Astrocyte (in vitro differentiated cells and primary cell): ENCODE measurements around the gene ST8SIA2. TPM values are rescaled to one million over a fixed set of nuclear protein-coding genes. Genes with fewer than 3 reads are reported as not detected.

Source experiments
- DNase-seq: peaks from one replicate; pipeline ENCODE4 v3.0.0-alpha.2; 2010; ENCODE audit warnings: low read depth
- FAIRE-seq: peaks from 2 replicates; lab custom pipeline; 2011; peaks lifted over from hg19 to GRCh38; lab: Jason Lieb, UNC
- H2AFZ ChIP-seq: 2 replicates; pipeline ENCODE4 v1.6.0; 2012; ENCODE audit warnings: low read depth, low read length, inconsistent platforms
- H3K27ac ChIP-seq: 2 replicates; pipeline ENCODE4 v1.5.1; 2011; ENCODE audit warnings: low read depth, low read length, inconsistent platforms
- H3K27me3 ChIP-seq: 2 replicates; pipeline ENCODE4 v1.6.0; 2011; ENCODE audit warnings: low read length, inconsistent platforms; ENCODE audit not compliant: insufficient read depth
- H3K36me3 ChIP-seq: 2 replicates; pipeline ENCODE4 v1.5.1; 2011; ENCODE audit warnings: low read length, inconsistent platforms; ENCODE audit not compliant: insufficient read depth
- H3K4me1 ChIP-seq: 2 replicates; pipeline ENCODE4 v1.5.1; 2011; ENCODE audit warnings: low read length, inconsistent platforms; ENCODE audit not compliant: insufficient read depth
- H3K4me2 ChIP-seq: 2 replicates; pipeline ENCODE4 v1.6.0; 2012; ENCODE audit warnings: low read length, inconsistent platforms
- H3K4me3 ChIP-seq: 2 replicates; pipeline ENCODE4 v1.5.1; 2011; ENCODE audit warnings: low read depth, mild to moderate bottlenecking, low read length, inconsistent platforms; ENCODE audit not compliant: insufficient read depth
- H3K79me2 ChIP-seq: 2 replicates; pipeline ENCODE4 v1.6.0; 2012; ENCODE audit warnings: mild to moderate bottlenecking, low read length, inconsistent platforms; ENCODE audit not compliant: insufficient read depth
- H3K9ac ChIP-seq: 2 replicates; pipeline ENCODE4 v1.6.0; 2012; ENCODE audit warnings: mild to moderate bottlenecking, low read length, inconsistent platforms
- H3K9me3 ChIP-seq: 2 replicates; pipeline ENCODE4 v1.5.1; 2012; ENCODE audit warnings: low read depth, mild to moderate bottlenecking, low read length, inconsistent platforms; ENCODE audit not compliant: insufficient read depth
- H4K20me1 ChIP-seq: 2 replicates; pipeline ENCODE4 v1.6.0; 2012; ENCODE audit warnings: low read length, inconsistent platforms; ENCODE audit not compliant: insufficient read depth
- H3K27ac Mint-ChIP-seq: one replicate; pipeline ENCODE4 v1.8.0; 2021; ENCODE audit warnings: mild to moderate bottlenecking, mixed read lengths; ENCODE audit not compliant: unreplicated experiment
- H3K27me3 Mint-ChIP-seq: one replicate; pipeline ENCODE4 v1.8.0; 2021; ENCODE audit warnings: low read depth, mixed read lengths; ENCODE audit not compliant: unreplicated experiment
- H3K36me3 Mint-ChIP-seq: one replicate; pipeline ENCODE4 v1.8.0; 2021; ENCODE audit warnings: low read depth, mixed read lengths; ENCODE audit not compliant: unreplicated experiment
- H3K4me1 Mint-ChIP-seq: one replicate; pipeline ENCODE4 v1.8.0; 2021; ENCODE audit warnings: low read depth, mixed read lengths; ENCODE audit not compliant: unreplicated experiment
- H3K4me3 Mint-ChIP-seq: one replicate; pipeline ENCODE4 v1.8.0; 2021; ENCODE audit warnings: mild to moderate bottlenecking, moderate library complexity, mixed read lengths; ENCODE audit not compliant: unreplicated experiment
- H3K9me3 Mint-ChIP-seq: one replicate; pipeline ENCODE4 v1.8.0; 2021; ENCODE audit warnings: mild to moderate bottlenecking, mixed read lengths; ENCODE audit not compliant: unreplicated experiment
- CTCF ChIP-seq: IDR thresholded peaks from 2 replicates; pipeline ENCODE4 v1.5.1; 2011; ENCODE audit warnings: low read depth, mild to moderate bottlenecking, inconsistent platforms, low read length, moderate library complexity; ENCODE audit not compliant: insufficient read depth
- EZH2 ChIP-seq: IDR thresholded peaks from 2 replicates; pipeline ENCODE4 v1.6.1; 2012; ENCODE audit warnings: mild to moderate bottlenecking, low read length, inconsistent platforms; ENCODE audit not compliant: insufficient read depth
- total RNA-seq: library from RNA; stranded (reverse); gene quantifications from 2 replicates; pipeline ENCODE4 v1.2.1, GENCODE V29; 2021

Gene ST8SIA2
- total RNA-seq, 1 donor from 2014 or later = 8.6 TPM

GRCh38 chr15:92417716-92418115 lies 24.0 kb downstream of the ST8SIA2 start:
- H3K4me3 ChIP-seq = no peak overlapping the region
- no peaks in the 10 kb centered on the region for H3K27me3 ChIP-seq
- Mint-ChIP-seq H3K9me3 (peaks cover 2% of the 10 kb centered on the region), H3K36me3 (peaks cover 6% of the 10 kb centered on the region), H3K27me3 (peaks cover 2% of the 10 kb centered on the region), H3K27ac (no peak overlapping the region), H3K4me1 (peaks cover 33% of the 10 kb centered on the region), H3K4me3 (no peak overlapping the region)
- no peak overlapping the region for H3K4me2 ChIP-seq
- no peak overlapping the region for H3K27ac ChIP-seq
- no peaks in the 10 kb centered on the region for H3K9me3 ChIP-seq
- FAIRE-seq (no peak), DNase-seq (no peak)
- H3K9ac ChIP-seq = no peak overlapping the region
- no peak overlapping the region for H2AFZ ChIP-seq
- no peaks in the 10 kb centered on the region for H3K36me3 ChIP-seq
- no peak for TF ChIP-seq EZH2
- TF ChIP-seq CTCF = no peak
- no peaks in the 10 kb centered on the region for H4K20me1 ChIP-seq
- no peaks in the 10 kb centered on the region for H3K79me2 ChIP-seq
- H3K4me1 ChIP-seq = peaks cover 17% of the 10 kb centered on the region

DNA sequence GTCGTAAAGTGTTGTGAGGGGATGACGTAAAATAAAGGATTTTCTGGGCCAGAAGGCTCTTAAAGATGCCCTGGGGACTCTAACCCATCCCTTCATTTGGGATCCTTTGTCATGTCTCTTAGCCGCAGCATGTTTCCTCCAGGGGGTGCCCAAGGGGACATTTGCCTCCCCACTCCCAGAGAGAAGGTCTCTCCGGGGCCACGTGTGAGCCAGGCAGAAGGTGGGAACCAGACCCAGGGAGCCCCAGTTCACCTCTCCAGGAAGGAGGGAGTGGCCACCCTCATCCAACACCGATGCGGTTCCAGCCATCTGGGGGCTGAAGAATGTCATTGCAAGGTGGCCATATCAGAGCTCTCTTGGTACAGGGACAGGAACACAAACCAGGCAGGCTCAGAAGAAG lies 25.2 kb downstream of the ST8SIA2 start:
- Histone ChIP-seq H3K4me2 (no peak overlapping the region), H3K4me3 (no peak overlapping the region), H3K36me3 (no peaks in the 10 kb centered on the region), H2AFZ (no peak overlapping the region), H3K27ac (no peak overlapping the region), H3K9ac (no peak overlapping the region), H3K4me1 (peaks cover 17% of the 10 kb centered on the region), H4K20me1 (no peaks in the 10 kb centered on the region), H3K79me2 (no peaks in the 10 kb centered on the region), H3K9me3 (no peaks in the 10 kb centered on the region), H3K27me3 (no peaks in the 10 kb centered on the region)
- no peak for DNase-seq
- Mint-ChIP-seq H3K27me3 (peaks cover 2% of the 10 kb centered on the region), H3K9me3 (peaks cover 2% of the 10 kb centered on the region), H3K4me1 (peaks cover 33% of the 10 kb centered on the region), H3K27ac (no peak overlapping the region), H3K36me3 (peaks cover 6% of the 10 kb centered on the region), H3K4me3 (no peak overlapping the region)
- TF ChIP-seq CTCF (no peak), EZH2 (no peak)
- no peak for FAIRE-seq

GRCh38 chr15:92421976-92422375 lies 28.3 kb downstream of the ST8SIA2 start:
- Histone ChIP-seq H3K79me2 (no peaks in the 10 kb centered on the region), H3K27me3 (no peaks in the 10 kb centered on the region), H3K9me3 (no peaks in the 10 kb centered on the region), H3K4me1 (peaks cover 8% of the 10 kb centered on the region), H3K36me3 (no peaks in the 10 kb centered on the region), H4K20me1 (no peaks in the 10 kb centered on the region), H3K4me2 (peak overlapping the region; percentile 32), H3K9ac (no peak overlapping the region), H3K4me3 (no peak overlapping the region), H2AFZ (no peak overlapping the region), H3K27ac (no peak overlapping the region)
- DNase-seq (peak; percentile 55), FAIRE-seq (peak; percentile 84)
- peak overlapping the region; percentile 42 for H3K27ac Mint-ChIP-seq
- no peak overlapping the region for H3K4me3 Mint-ChIP-seq
- peaks cover 19% of the 10 kb centered on the region for H3K4me1 Mint-ChIP-seq
- H3K9me3 Mint-ChIP-seq = no peaks in the 10 kb centered on the region
- H3K27me3 Mint-ChIP-seq = peaks cover 2% of the 10 kb centered on the region
- no peaks in the 10 kb centered on the region for H3K36me3 Mint-ChIP-seq
- no peak for TF ChIP-seq EZH2
- TF ChIP-seq CTCF = no peak
